HL-60 (cell line): Measurements from ENCODE around the gene GPR62.

Experiments used
- DNase-seq, 2 experiments: peaks; one replicate each; pipeline ENCODE4 v3.0.0-alpha.2; 2010 to 2020; ENCODE audit warnings: low read depth in 1 of 2, low spot score in 1 of 2
- H3K27ac ChIP-seq: fragments of 250-450 bp; sonication (Bioruptor Pico); replicated peaks from 2 replicates; pipeline ENCODE4 v1.5.1; 2020; ENCODE audit warnings: mild to moderate bottlenecking, moderate library complexity
- H3K27me3 ChIP-seq: fragments of 250-450 bp; sonication (Bioruptor Pico); 2 replicates; pipeline ENCODE4 v1.5.1; 2021; ENCODE audit warnings: mild to moderate bottlenecking, moderate library complexity; ENCODE audit not compliant: insufficient read depth, poor library complexity, severe bottlenecking
- H3K4me3 ChIP-seq: replicated peaks from 2 replicates; pipeline ENCODE4 v1.5.1; 2011; ENCODE audit warnings: mild to moderate bottlenecking, control low read depth, low read length; ENCODE audit not compliant: insufficient read depth
- GABPA ChIP-seq: IDR thresholded peaks from 2 replicates; pipeline ENCODE4 v1.6.1; 2012; ENCODE audit warnings: low read depth
- POLR2AphosphoS5 ChIP-seq: IDR thresholded peaks from 2 replicates; pipeline ENCODE4 v1.6.1; 2012; ENCODE audit warnings: low read depth
- SPI1 ChIP-seq: IDR thresholded peaks from 2 replicates; pipeline ENCODE4 v1.6.1; 2012; ENCODE audit warnings: low read depth, mild to moderate bottlenecking, borderline replicate concordance
- TF ChIP-seq, protein P1 (sequence below): IDR thresholded peaks from one replicate; pipeline ENCODE4 v1.5.1; 2011; ENCODE audit warnings: low read length, control low read depth, inconsistent platforms; ENCODE audit not compliant: insufficient read depth
- TF ChIP-seq, protein P2 (sequence below): IDR thresholded peaks from 2 replicates; pipeline ENCODE4 v1.6.1; 2012; ENCODE audit warnings: low read depth; ENCODE audit not compliant: insufficient replicate concordance

GPR62 gene

GRCh38 chr3:51958603-51959521 lies 3.7 kb downstream of the GPR62 start:
- TF ChIP-seq GABPA (no peak), POLR2AphosphoS5 (no peak), SPI1 (no peak)
- TF ChIP-seq, protein P1, sequence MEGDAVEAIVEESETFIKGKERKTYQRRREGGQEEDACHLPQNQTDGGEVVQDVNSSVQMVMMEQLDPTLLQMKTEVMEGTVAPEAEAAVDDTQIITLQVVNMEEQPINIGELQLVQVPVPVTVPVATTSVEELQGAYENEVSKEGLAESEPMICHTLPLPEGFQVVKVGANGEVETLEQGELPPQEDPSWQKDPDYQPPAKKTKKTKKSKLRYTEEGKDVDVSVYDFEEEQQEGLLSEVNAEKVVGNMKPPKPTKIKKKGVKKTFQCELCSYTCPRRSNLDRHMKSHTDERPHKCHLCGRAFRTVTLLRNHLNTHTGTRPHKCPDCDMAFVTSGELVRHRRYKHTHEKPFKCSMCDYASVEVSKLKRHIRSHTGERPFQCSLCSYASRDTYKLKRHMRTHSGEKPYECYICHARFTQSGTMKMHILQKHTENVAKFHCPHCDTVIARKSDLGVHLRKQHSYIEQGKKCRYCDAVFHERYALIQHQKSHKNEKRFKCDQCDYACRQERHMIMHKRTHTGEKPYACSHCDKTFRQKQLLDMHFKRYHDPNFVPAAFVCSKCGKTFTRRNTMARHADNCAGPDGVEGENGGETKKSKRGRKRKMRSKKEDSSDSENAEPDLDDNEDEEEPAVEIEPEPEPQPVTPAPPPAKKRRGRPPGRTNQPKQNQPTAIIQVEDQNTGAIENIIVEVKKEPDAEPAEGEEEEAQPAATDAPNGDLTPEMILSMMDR, result no peak
- TF ChIP-seq, protein P2, sequence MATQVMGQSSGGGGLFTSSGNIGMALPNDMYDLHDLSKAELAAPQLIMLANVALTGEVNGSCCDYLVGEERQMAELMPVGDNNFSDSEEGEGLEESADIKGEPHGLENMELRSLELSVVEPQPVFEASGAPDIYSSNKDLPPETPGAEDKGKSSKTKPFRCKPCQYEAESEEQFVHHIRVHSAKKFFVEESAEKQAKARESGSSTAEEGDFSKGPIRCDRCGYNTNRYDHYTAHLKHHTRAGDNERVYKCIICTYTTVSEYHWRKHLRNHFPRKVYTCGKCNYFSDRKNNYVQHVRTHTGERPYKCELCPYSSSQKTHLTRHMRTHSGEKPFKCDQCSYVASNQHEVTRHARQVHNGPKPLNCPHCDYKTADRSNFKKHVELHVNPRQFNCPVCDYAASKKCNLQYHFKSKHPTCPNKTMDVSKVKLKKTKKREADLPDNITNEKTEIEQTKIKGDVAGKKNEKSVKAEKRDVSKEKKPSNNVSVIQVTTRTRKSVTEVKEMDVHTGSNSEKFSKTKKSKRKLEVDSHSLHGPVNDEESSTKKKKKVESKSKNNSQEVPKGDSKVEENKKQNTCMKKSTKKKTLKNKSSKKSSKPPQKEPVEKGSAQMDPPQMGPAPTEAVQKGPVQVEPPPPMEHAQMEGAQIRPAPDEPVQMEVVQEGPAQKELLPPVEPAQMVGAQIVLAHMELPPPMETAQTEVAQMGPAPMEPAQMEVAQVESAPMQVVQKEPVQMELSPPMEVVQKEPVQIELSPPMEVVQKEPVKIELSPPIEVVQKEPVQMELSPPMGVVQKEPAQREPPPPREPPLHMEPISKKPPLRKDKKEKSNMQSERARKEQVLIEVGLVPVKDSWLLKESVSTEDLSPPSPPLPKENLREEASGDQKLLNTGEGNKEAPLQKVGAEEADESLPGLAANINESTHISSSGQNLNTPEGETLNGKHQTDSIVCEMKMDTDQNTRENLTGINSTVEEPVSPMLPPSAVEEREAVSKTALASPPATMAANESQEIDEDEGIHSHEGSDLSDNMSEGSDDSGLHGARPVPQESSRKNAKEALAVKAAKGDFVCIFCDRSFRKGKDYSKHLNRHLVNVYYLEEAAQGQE, result no peak
- Histone ChIP-seq H3K27me3 (peaks cover 8% of the 10 kb centered on the region), H3K4me3 (no peak overlapping the region), H3K27ac (no peak overlapping the region)
- DNase-seq, result no peak

- H3K27me3 ChIP-seq, result peaks cover 8% of the 10 kb centered on the region
- TF ChIP-seq POLR2AphosphoS5, result no peak
- TF ChIP-seq SPI1, result no peak
- TF ChIP-seq, protein P2, result no peak
- TF ChIP-seq, protein P1, result no peak
- no peak for TF ChIP-seq GABPA
- no peak for DNase-seq
- H3K4me3 ChIP-seq, result no peak overlapping the region
- no peak overlapping the region for H3K27ac ChIP-seq
These were observed 4.5 kb downstream of the GPR62 start for GRCh38 chr3:51959651-51960050.

- H3K27ac ChIP-seq, result no peak overlapping the region
- H3K27me3 ChIP-seq, result peaks cover 8% of the 10 kb centered on the region
- no peak overlapping the region for H3K4me3 ChIP-seq
- no peak for DNase-seq
- TF ChIP-seq SPI1, result no peak
- no peak for TF ChIP-seq GABPA
- TF ChIP-seq, protein P1, result no peak
- TF ChIP-seq, protein P2, result no peak
- no peak for TF ChIP-seq POLR2AphosphoS5
These were observed 5.2 kb downstream of the GPR62 start for GRCh38 chr3:51960386-51960785.
